Left cardiac atrium (tissue), 4 donors: ENCODE results near the gene XXYLT1. TPM values are rescaled to one million over a fixed set of nuclear protein-coding genes. Genes with fewer than 3 reads are reported as not detected.

Experiments used
- ATAC-seq, 2 donors: fragments of 200-7000 bp; cut with Tn5 transposase; one replicate each; pipeline ENCODE4 v1.9.1; 2020; ENCODE audit warnings: mild to moderate bottlenecking in 2 of 2, moderate library complexity in 2 of 2
- DNase-seq: peaks from one replicate; pipeline ENCODE4 v3.0.0-alpha.2; 2020
- intact Hi-C, 2 donors: fragments of 100-400 bp; cut with DNase I; formaldehyde crosslinking; loops; one replicate each; pipeline versions ENCODE4 v1.14.1 to v1.15.1; 2022 to 2023
- total RNA-seq, 2 donors: library from RNA; stranded (reverse); fragmentation: NEBNext Ultra II Directional; extraction: Animal tissue kit (Norgen Biotek cat#: 25700); gene quantifications; one replicate each; pipeline ENCODE4 v1.2.1, GENCODE V29; 2021
- donor health status: DM: no; HTN: yes; CAD: no.
- donor health status: DM: no; HTN: yes; CAD: no; lungs with severe emphysema.
- donor health status: DM: yes; HTN: yes; CAD: no.
- donor health status: Dilated cardiomyopathy.

The XXYLT1 gene
- total RNA-seq, 2 donors from 2014 or later: 4.2 to 8.8 TPM

DNA sequence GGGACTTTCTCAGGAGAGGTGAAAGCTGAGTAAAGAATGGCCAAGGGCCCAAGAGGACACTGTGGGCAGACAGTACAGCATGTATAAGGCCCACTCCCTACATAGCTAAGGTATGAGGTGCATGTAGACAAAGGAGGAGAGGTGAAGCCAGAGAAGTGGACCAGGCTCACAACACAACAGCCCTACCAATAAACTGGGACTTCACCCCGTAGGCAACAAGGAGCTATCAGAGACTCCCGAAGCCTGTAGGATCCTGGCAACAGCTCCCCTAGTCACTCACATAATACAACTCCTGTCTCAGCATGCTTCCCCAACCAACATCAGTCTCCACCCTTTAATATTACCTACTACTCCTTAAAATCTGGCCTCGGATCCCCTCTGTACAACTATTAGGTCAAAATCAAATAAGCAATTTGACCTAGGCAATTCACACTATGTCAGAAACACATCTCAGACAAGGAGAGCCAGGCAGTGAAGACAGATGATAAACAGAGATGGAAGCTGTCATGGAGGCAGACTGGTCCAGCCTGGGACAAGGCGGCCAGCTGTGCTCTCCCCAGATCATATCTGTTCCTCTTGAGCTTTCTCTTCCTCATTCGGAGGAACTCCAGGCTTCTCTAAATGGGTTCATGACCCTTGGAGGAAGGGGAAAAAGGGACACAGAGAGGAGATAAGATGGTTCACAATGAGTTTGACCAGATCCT, 1.4 kb downstream of the XXYLT1 start:
- ATAC-seq: no peak
- DNase-seq: no peak
- intact Hi-C loops: loop anchor here in 1 of 2 donors (10.0 kb wide), 1 partner anchor 255 kb away; no protein-coding TSS in a partner anchor

DNA sequence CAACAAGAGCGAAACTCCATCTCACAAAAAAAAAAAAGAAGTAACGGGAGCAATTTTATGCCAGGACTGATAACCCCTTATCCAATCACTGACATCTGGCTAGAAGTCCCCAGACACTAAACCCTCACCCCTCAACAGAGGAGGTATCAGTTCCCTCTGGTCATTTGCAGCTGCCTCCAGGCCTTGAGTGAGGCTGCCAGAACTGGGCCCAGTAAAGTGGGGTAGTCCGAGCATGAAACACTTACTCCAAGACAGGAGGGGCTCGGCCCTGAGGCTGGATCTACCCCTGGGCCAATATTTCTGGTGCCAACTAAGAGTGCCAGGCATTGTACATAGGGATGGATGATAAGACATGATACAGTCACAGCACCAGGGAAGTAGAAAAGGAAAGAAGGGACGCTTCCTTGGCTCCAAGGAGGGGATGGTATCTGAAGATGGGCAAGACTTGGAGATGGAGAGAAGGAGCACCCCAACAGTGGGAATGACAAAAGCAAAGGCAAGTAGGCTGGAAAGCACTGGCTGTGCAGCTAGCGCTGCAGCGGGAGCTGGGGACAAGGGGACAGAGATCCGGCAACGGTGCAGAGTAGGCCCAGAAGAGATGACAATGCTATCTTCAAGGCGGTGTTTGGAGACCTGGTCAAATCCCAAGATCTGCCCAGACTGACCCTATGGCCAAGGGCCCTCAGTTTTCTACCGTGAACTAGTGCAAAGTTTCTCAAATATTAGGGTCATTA, 2.2 kb downstream of the XXYLT1 start:
- ATAC-seq (no peak), DNase-seq (no peak)
- intact Hi-C loops: no loop called here

DNA sequence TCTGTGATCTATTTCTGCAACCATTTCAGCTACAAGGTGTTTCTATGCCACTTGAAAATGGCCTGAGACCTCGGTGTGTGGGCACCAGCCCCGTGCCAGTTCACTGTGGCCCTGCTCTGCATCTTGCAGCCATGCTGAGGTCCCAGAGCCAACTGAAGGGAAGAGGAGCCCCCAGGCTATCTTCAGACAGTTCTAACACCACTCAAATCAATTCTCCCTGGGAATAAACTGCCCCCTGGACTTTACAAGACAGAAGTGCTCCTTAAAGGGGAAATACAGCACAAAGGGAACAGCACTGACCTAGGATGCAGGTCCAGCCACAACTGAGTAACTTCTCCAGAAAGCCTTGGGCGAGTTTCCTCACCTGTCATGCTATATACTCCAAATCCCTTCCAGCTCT, 3.9 kb downstream of the XXYLT1 start:
- ATAC-seq (no peak), DNase-seq (no peak)
- intact Hi-C loops: no loop called here

DNA sequence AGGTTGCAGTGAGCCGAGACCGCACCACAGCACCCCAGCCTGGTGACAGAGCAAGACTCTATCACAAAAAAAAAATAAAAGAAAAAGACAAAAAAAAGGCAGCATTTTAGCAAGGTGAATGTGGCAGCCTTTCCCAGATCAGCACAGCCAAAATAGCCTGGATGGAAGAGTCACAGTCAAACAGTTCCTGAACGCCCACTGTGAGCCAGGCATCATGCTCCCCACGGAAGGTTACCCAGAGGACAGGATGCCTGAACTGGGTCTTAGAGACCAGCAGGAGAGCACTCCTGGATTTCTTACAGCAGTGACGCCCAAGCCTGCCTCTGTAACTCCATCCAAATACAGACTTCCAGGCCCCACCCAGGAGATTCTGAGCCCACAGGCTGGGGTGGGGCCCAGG, 4.5 kb downstream of the XXYLT1 start:
- DNase-seq (no peak), ATAC-seq (no peak)
- intact Hi-C loops: no loop called here

DNA sequence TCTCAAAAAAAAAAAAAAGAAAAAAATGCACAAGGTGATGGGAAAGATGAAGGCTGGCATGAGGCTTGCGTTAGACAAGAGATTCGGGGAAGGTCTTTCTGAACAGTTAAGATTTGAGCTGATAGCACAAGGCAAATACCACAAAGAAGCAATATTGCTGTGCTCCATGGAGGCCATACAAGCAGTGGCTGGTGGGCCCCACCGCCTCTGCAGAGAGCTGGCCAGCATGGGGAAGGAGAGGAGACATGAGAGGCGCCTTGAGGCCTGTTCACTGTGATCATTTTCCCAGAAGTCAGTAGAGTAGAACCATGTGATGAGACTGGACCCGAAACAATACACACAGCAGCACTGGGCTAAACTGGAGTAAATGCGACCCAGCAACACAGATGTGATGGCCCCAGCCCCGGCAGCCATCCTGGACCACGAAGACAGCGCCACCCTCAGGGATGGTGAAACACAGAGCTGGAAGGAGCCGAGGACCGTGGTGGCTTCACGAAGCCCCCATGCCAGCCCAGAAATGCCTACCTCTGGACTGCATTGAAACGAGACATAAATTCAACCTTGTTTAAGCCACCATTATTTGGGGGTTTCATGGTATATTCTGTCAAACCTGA, 5.5 kb downstream of the XXYLT1 start:
- intact Hi-C loops: no loop called here
- DNase-seq: no peak

DNA sequence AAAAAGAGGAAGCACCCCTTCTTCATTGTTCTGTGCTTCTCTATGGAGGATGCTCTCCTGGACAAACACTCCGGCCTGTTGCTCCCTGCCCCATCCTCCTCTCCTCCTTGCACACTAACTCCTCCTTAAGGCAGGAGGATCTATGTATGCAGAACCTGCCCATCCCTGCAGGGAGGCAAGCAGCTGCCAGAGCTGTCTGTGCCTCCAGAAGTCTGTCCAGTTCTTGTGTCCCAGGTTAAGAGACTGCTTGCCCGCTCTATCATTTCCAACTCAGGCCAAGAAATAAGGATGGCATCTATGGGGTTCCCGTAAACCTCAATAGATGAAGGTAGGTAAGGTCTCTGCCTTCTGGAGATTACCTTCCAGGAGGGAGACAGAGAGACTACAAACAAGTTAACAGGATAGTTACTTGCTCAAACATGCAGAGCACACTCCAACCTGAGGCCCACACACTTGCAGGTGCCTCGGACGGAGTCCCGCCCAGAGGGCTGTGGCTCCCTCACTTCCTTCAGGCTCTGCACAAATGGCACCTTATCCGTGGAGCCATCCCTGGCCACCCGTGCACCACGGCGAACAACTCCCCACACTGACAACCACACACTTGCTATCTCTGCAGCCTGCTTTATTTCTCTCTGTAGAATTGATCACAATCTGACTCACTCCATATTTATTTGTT, 6.9 kb downstream of the XXYLT1 start:
- DNase-seq: no peak

More for the DNA sequence above, 5.5 kb downstream of the XXYLT1 start:
- ATAC-seq: no peak

DNA sequence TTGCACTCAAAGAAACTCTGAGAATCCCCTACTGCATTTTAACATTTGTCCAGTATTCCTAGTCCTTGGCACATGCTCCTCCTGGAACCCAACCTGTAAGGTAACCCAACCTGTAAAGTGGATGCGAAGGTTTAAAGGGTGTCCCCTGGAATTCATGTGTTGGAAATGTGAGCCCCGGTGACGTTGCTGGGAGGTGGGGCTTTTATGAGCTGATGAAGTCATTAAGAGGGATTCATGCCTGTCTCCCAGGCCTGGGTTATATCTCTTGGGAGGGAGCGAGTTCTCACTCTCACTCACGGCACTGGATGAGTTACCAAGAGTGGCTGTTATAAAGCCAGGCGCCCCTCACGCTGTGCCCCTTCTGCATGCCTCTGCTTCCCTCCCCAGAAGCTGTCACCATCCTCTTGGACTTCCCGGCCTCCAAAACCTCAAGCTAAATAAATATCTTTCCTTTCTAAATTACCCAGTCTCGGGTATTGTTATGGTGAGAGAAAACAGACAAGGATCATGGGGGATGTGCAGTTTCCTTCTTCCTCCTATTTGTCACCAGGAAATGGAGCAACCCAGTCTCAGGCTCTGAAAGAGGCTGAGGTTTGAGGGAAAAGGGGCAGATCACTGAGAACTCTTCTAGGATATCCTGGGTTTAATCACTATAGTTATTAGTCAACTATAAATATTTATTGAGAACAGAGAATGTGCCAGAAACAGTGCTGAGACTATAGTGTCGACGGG, 7.6 kb downstream of the XXYLT1 start:
- ATAC-seq (no peak), DNase-seq (no peak)
- intact Hi-C loops: no loop called here

More for the DNA sequence above, 6.9 kb downstream of the XXYLT1 start:
- intact Hi-C loops: no loop called here
- ATAC-seq: no peak

DNA sequence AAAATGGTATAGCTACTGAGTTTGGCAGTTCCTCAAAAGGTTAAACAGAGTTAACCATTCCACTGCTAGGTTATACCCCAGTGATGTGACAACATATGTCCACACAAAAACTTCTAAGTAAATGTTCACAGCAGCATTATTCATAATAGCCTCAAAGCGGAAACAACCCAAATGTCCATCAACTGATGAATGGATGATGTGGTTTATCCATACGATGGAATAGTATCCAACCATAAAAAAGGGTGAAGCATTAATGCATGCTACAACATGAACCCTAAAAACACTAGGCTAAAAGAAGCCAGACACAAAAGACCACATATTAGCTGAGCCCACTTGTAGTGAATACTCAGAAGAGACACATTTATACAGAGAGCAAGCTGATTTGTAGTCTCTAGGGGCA, 9.0 kb downstream of the XXYLT1 start:
- intact Hi-C loops: loop anchor here in 1 of 2 donors (2.0 kb wide), 1 partner anchor 579 kb away; no protein-coding TSS in a partner anchor
- no peak for DNase-seq
- ATAC-seq: no peak

DNA sequence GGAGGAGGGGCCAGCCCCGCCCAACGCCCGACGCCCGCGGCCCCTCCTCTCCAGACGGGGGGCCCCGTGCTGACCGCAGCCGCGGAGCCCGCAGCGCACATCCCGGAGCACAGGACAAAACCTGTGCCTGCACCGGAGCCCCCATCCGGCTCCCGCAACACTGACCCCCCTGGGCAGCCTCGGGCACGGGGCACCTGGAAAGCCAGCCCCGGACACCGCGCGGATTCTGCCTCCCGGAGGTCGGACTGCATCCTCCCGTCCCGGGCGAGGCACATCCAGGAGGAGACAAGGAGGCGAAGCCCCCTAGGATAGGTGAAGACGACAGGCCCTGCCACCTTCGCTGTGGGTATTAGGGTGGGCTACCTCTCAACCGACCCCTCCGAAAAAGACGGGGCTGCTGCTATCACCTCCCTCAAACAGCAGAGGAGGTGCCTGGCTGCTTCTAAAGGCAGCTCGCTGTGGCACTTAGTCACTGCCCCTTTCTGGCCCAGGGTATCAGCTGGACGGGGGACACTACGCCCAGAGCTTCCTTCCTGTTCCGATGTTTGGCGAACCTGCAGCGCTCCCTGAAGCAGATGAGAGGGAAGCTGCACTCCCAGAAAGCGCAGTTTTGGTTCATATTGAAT, 10.6 kb downstream of the XXYLT1 start:
- peak in 1 of 2 donors; percentile 19 for ATAC-seq
- DNase-seq: no peak
- intact Hi-C loops: loop anchor here in 1 of 2 donors (2.0 kb wide), 1 partner anchor 578 kb away; no protein-coding TSS in a partner anchor

DNA sequence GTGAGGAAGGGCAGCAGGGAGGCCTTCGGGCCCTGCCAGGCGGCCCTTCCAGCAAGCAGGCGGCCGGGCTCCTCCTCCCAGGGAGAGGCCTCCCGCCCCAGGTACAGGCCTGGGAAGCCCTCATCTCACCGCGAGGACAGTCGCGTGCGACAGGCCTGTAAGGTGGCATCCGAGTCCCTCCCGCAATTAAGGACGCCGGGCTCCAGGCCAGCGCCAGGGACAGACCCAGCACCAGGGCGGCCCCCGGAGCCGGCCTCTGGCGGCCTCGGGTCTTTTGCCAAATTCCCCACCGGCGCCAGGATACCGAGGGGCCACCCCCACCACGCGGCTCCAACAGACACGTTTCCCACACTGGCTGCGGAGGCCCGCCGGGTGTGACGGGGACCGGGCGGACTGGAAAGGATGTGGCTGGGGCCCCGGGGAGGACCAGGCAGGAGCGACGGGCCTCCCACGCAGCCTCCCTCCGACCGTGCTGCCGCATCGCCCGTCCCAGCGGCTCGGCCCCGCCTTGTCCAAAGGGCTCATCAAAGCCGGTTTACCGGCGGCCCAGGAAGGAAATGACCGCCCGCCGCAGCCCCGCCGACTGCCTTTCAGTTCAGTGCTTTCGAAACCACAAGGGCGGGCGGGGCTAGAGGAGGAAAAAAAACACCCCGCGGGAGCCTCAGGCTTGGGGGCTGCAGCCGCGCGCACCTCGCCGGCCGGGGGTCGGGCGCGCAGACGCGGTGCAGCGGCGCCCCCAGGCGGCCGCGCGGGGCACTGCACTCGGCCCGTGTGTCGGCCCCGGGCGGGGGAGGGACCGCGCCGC, 11.3 kb downstream of the XXYLT1 start:
- DNase-seq (peak; percentile 94), ATAC-seq (peak; percentile 85 to 90)
- intact Hi-C loops: loop anchor here (2.0 to 10.0 kb wide), 4 partner anchors 137 to 577 kb away; no protein-coding TSS in a partner anchor

DNA sequence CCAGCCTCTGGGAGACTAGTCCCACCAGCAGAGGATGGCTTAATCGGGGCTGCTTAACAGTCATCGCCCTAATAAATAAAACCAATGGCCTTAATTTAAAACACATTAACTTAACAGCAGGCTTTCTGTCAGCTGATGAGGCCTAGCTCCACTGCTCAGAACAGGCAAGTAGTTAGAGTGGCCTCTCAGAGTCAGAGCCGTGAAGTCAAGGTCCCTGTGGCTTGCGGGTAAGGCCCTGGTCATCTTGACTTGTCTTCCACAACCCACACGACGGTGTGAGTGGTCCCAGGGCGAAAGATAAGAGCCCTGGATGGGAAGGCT, 11.8 kb downstream of the XXYLT1 start:
- intact Hi-C loops: loop anchor here (5.0 to 10.0 kb wide), 3 partner anchors 137 to 577 kb away; no protein-coding TSS in a partner anchor
- DNase-seq: no peak
- ATAC-seq: peak in 1 of 2 donors; percentile 1

DNA sequence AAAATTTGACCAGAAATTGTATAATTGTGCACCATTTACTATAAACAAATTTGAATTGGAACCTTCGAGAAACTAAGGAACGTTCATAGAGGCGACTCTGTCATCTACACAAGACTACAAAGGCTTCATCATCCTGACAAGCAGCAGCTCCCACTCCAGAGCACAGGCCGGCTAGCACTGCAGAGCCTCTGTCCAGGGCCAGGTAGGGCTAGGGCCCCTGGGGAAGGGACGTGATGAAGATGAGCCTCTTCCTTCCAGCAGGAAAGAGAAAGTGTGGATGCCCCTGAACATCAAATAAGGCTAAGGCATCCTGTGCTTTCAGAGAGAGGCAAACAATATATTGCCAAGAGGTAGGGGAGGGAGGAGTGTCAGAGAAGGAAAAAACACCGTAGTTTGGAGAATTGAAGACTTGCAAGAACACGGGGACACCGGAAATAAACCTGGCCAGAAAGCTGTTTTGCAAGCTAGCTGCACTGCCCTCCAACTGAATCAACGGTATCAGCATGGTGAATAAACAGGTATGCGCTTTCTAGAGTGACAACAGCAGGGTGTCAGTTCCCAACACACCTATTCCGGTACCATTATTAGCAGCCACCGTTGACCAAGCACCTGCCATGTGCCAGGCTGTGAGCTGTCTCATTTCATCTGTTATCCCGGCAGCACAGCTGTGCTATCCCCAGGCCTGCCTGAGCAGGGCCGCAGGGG, 12.4 kb downstream of the XXYLT1 start:
- intact Hi-C loops: loop anchor here (5.0 to 10.0 kb wide), 3 partner anchors 136 to 576 kb away; no protein-coding TSS in a partner anchor
- ATAC-seq: peak in 1 of 2 donors; percentile 1
- no peak for DNase-seq

DNA sequence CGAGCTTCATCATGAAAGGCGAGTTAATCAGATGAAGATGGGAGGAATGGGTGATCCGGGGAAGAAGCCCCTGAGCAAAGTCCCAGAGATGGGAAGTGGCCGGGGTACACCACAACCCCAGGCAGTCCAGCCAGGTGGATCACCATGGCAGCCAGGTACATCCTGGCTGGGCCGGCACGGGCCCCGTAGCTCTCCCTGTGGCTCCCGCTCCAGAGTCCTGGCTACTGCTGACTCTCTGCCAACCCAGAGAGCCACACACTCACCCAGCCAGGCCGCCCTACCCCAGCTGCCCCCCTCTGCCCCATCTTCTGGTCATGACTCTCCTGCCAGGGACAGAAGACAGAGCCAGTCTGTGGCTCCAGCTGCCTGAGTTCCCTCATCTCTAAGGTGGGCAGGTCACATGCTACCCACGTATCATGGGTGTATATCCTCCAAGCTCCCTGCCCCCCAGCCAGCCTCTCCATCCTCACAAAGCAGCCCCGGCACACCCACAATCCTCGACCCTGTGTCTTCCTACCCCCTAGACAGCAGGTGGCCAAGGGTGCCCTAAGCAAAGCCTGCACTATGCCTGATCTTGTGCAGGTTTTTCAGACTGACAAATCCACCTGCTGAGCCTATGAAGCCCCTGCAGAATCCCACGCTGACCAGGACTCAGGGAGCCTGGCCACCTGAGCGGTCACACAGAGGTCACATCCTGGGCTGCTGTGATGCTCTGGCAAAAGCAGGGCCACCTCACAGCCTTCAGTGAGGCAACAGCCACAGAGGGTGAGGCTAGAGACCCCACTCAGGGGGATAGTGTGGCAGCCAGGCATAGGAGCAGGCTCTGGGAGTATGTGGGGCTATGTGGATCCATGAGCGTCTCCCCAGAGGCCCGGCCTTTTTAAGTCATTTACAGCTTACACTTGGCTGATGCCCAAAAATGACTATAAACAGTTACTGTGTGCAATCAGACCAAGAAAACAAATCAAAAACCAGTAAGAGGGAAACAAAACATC, 13.2 kb downstream of the XXYLT1 start:
- ATAC-seq (no peak), DNase-seq (no peak)

DNA sequence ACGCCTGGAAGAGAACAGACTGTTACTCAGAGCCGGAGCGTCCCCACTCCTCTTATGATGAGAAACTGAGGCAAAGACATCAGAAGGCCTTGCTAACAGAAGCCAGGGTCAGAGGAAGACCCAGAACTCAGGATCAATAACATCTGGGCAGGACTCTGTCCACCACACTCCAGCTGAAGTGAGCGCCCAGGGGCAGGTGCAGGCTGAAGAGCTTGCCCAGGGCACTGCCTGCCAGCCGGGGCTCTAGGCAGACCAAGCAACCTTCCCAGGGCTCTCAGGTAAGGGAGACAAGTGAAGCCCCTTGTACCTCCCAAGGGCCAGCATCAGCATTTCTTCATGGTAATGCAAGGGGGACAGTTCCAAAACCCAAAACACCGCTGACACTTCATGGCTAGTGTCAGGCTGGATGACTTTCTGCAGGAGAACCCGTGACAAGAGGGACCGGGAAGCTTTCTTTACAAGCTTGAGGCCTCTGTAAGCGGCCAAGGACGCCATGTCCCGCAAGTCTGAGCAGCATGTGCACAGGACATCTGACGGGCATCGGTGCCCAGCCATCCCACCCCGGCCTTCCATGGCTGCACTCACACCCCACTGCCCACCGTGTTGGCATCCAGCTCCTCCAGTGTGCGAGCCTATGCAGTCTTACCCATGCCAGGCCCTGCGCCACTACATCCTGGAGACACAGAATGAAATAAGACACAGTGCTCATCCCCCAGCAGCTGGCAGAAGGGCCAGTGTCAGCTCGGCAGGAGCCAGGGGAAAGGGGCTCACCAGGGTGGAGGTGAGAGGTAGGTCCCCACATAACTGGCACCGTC, 14.1 kb downstream of the XXYLT1 start:
- intact Hi-C loops: loop anchor here (5.0 to 10.0 kb wide), 3 partner anchors 135 to 575 kb away; no protein-coding TSS in a partner anchor
- DNase-seq (no peak), ATAC-seq (no peak)

More for the DNA sequence above, 13.2 kb downstream of the XXYLT1 start:
- intact Hi-C loops: loop anchor here (5.0 to 10.0 kb wide), 3 partner anchors 135 to 575 kb away; no protein-coding TSS in a partner anchor
